ENCODE measurements around the gene JARID2.

DNA sequence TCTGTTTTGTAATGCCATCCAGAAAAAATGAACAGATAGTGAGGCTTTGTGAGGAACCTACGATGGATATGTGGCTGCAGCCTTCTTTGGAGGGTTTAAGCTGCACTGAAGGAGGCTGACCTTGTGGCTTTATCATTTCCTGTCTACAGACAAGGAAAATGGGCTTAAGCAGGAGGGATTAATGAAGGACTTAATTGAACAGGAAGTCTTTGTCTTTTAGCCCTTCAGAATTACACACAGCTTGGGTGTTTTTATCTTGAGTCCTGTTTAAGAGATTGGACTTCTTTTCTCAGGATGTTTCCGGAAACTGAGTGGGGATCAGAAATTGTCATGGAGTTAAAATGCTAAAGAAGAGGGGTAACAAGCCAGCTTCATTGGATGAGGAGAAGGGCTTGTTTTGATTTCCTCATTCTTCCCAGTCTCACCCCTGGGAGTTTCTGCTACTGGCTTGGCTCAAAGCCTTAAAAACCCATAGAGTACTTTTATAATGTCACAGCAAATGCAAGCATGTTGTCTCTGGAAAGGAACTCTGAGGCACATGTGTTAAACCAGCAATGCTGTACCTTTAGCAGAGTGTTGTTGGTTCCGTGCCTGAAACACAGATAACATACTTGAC lies 193.6 kb downstream of the JARID2 start:
- TF ChIP-seq ZNF747 (tag by site-specific recombination; IDR thresholded peaks at IDR 0.05): no peak
- TF ChIP-seq ZNF302 (tag by site-specific recombination; IDR thresholded peaks at IDR 0.05; ENCODE audit: low read depth): no peak
- no peak for TF ChIP-seq ZNF274 (IDR thresholded peaks at IDR 0.05; ENCODE audit: low read length)
- no peak for TF ChIP-seq ZNF274 (tag by site-specific recombination; IDR thresholded peaks at IDR 0.05; ENCODE audit: borderline replicate concordance)
- TF ChIP-seq ZBTB21 (tag by site-specific recombination; IDR thresholded peaks at IDR 0.05): no peak
- TF ChIP-seq ZNF544 (tag by site-specific recombination; IDR thresholded peaks at IDR 0.05): no peak
- TF ChIP-seq, protein P1, sequence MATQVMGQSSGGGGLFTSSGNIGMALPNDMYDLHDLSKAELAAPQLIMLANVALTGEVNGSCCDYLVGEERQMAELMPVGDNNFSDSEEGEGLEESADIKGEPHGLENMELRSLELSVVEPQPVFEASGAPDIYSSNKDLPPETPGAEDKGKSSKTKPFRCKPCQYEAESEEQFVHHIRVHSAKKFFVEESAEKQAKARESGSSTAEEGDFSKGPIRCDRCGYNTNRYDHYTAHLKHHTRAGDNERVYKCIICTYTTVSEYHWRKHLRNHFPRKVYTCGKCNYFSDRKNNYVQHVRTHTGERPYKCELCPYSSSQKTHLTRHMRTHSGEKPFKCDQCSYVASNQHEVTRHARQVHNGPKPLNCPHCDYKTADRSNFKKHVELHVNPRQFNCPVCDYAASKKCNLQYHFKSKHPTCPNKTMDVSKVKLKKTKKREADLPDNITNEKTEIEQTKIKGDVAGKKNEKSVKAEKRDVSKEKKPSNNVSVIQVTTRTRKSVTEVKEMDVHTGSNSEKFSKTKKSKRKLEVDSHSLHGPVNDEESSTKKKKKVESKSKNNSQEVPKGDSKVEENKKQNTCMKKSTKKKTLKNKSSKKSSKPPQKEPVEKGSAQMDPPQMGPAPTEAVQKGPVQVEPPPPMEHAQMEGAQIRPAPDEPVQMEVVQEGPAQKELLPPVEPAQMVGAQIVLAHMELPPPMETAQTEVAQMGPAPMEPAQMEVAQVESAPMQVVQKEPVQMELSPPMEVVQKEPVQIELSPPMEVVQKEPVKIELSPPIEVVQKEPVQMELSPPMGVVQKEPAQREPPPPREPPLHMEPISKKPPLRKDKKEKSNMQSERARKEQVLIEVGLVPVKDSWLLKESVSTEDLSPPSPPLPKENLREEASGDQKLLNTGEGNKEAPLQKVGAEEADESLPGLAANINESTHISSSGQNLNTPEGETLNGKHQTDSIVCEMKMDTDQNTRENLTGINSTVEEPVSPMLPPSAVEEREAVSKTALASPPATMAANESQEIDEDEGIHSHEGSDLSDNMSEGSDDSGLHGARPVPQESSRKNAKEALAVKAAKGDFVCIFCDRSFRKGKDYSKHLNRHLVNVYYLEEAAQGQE (tag by site-specific recombination; IDR thresholded peaks at IDR 0.05): no peak
- TF ChIP-seq, protein P2, sequence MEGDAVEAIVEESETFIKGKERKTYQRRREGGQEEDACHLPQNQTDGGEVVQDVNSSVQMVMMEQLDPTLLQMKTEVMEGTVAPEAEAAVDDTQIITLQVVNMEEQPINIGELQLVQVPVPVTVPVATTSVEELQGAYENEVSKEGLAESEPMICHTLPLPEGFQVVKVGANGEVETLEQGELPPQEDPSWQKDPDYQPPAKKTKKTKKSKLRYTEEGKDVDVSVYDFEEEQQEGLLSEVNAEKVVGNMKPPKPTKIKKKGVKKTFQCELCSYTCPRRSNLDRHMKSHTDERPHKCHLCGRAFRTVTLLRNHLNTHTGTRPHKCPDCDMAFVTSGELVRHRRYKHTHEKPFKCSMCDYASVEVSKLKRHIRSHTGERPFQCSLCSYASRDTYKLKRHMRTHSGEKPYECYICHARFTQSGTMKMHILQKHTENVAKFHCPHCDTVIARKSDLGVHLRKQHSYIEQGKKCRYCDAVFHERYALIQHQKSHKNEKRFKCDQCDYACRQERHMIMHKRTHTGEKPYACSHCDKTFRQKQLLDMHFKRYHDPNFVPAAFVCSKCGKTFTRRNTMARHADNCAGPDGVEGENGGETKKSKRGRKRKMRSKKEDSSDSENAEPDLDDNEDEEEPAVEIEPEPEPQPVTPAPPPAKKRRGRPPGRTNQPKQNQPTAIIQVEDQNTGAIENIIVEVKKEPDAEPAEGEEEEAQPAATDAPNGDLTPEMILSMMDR (tag by site-specific recombination; IDR thresholded peaks at IDR 0.05): no peak
- TF ChIP-seq ZNF121 (tag by site-specific recombination; IDR thresholded peaks at IDR 0.05): no peak
- no peak for TF ChIP-seq ZNF777 (tag by site-specific recombination; IDR thresholded peaks at IDR 0.05; ENCODE audit: borderline replicate concordance)
